Measurements from ENCODE around the gene OSBPL5. TPM values are rescaled to one million over a fixed set of nuclear protein-coding genes. Genes with fewer than 3 reads are reported as not detected.

OSBPL5 gene
- total RNA-seq, 1 donor = 49.7 TPM

- no peak for DNase-seq (ENCODE audit: low read depth)
- no peak overlapping the region for H3K4me3 ChIP-seq (ENCODE audit: low read depth, low read length)
- peak; percentile 7 for TF ChIP-seq CTCF (IDR thresholded peaks at IDR 0.05; ENCODE audit: insufficient read depth, low read depth, low read length)
Measured at GRCh38 chr11:3135481-3136440, 29.3 kb downstream of the OSBPL5 start.

GRCh38 chr11:3134651-3135480 is 30.2 kb downstream of the OSBPL5 start:
- TF ChIP-seq CTCF (IDR thresholded peaks at IDR 0.05; ENCODE audit: insufficient read depth, low read depth, low read length) = no peak
- no peak overlapping the region for H3K4me3 ChIP-seq (ENCODE audit: low read depth, low read length)
- DNase-seq (ENCODE audit: low read depth) = no peak

GRCh38 chr11:3134218-3134621 is 30.9 kb downstream of the OSBPL5 start:
- no peak for DNase-seq (ENCODE audit: low read depth)
- no peak overlapping the region for H3K4me3 ChIP-seq (ENCODE audit: low read depth, low read length)
- no peak for TF ChIP-seq CTCF (IDR thresholded peaks at IDR 0.05; ENCODE audit: insufficient read depth, low read depth, low read length)

- H3K4me3 ChIP-seq (ENCODE audit: low read depth, low read length) = no peak overlapping the region
- no peak for DNase-seq (ENCODE audit: low read depth)
Measured at GRCh38 chr11:3133261-3134217, 31.6 kb downstream of the OSBPL5 start.

GRCh38 chr11:3132831-3133260 is 32.3 kb downstream of the OSBPL5 start:
- no peak for DNase-seq (ENCODE audit: low read depth)
- TF ChIP-seq CTCF (IDR thresholded peaks at IDR 0.05; ENCODE audit: insufficient read depth, low read depth, low read length) = no peak
- H3K4me3 ChIP-seq (ENCODE audit: low read depth, low read length) = no peak overlapping the region

More at GRCh38 chr11:3133261-3134217, 31.6 kb downstream of the OSBPL5 start:
- no peak for TF ChIP-seq CTCF (IDR thresholded peaks at IDR 0.05; ENCODE audit: insufficient read depth, low read depth, low read length)

- no peak for DNase-seq (ENCODE audit: low read depth)
- no peak for TF ChIP-seq CTCF (IDR thresholded peaks at IDR 0.05; ENCODE audit: insufficient read depth, low read depth, low read length)
- no peak overlapping the region for H3K4me3 ChIP-seq (ENCODE audit: low read depth, low read length)
Measured at GRCh38 chr11:3132271-3132781, 32.8 kb downstream of the OSBPL5 start.

Data from fibroblast of villous mesenchyme (primary cell).